K562 (cell line): ENCODE data around the gene ADSS1. TPM values are rescaled to one million over a fixed set of nuclear protein-coding genes. Genes with fewer than 3 reads are reported as not detected.

Experiments
- EGR1 ChIP-seq: fragments of 450-650 bp; conservative IDR thresholded peaks from 2 replicates; pipeline ENCODE4 v1.6.1; 2017; ENCODE audit warnings: mild to moderate bottlenecking
- PTRF ChIP-seq: fragments of 450-650 bp; IDR thresholded peaks from 2 replicates; pipeline ENCODE4 v1.6.1; 2016; ENCODE audit warnings: mild to moderate bottlenecking, missing genetic modification characterization, missing compliant biosample characterization
- RFX1 ChIP-seq: fragments of 450-650 bp; IDR thresholded peaks from 2 replicates; pipeline ENCODE4 v1.6.1; 2016; ENCODE audit warnings: mild to moderate bottlenecking, moderate library complexity
- TCF7 ChIP-seq: sonication (generic); IDR thresholded peaks from 2 replicates; pipeline ENCODE4 v1.6.1; 2016; ENCODE audit warnings: antibody characterized with exemption, borderline replicate concordance
- YY1 ChIP-seq, 3 experiments: IDR thresholded peaks; 2 replicates each; pipeline ENCODE4 v1.6.1; 2011; ENCODE audit warnings: low read length in 2 of 3, mild to moderate bottlenecking in 2 of 3, moderate library complexity in 2 of 3, borderline replicate concordance in 1 of 3, control low read depth in 1 of 3, low read depth in 1 of 3; ENCODE audit not compliant: insufficient read depth in 3 of 3, insufficient replicate concordance in 2 of 3, control insufficient read depth in 1 of 3, insufficient read length in 1 of 3; ENCODE audit errors: extremely low read depth in 1 of 3
- ZFPM2 ChIP-seq: fragments of 250-450 bp; sonication (Bioruptor Pico); IDR thresholded peaks from 2 replicates; pipeline ENCODE4 v1.5.1; 2022; ENCODE audit warnings: mild to moderate bottlenecking
- ZNF124 ChIP-seq: sonication (generic); formaldehyde crosslinking; IDR thresholded peaks from 2 replicates; pipeline ENCODE4 v1.8.1; 2022; ENCODE audit warnings: missing genetic modification reagents
- ZNF165 ChIP-seq: fragments of 250-450 bp; sonication (Bioruptor Pico); IDR thresholded peaks from 2 replicates; pipeline ENCODE4 v1.4.0; 2020; ENCODE audit warnings: borderline replicate concordance
- ZNF311 ChIP-seq: fragments of 250-450 bp; sonication (Bioruptor Pico); IDR thresholded peaks from 2 replicates; pipeline ENCODE4 v1.4.0; 2020; ENCODE audit warnings: mild to moderate bottlenecking, moderate library complexity
- ZNF444 ChIP-seq: fragments of 250-450 bp; sonication (Bioruptor Pico); IDR thresholded peaks from 2 replicates; pipeline ENCODE4 v1.4.0; 2020; ENCODE audit warnings: mild to moderate bottlenecking, moderate library complexity
- polyA plus RNA-seq, 8 experiments: library from polyadenylated mRNA; depleted of rRNA in 4 of 8; stranded (reverse) in 5 of 8; unstranded in 3 of 8; fragments of >200 nt; fragmentation: Nextera tagmentation in 2 of 8; fragmentation: Illumina TruSeq in 1 of 8; extraction: Ambion mirVana in 2 of 8; extraction: Trizol in 1 of 8; gene quantifications; 2 replicates each; pipeline versions ENCODE4 v1.2.1 to v1.2.3, GENCODE V29; 2011 to 2014; ENCODE audit warnings: inconsistent platforms in 1 of 8, missing spikeins in 1 of 8
- total RNA-seq, 7 experiments: library from RNA; depleted of rRNA in 6 of 7; stranded (reverse); fragments of >200 nt in 6 of 7; fragmentation: Illumina TruSeq in 2 of 7; extraction: Trizol in 2 of 7; gene quantifications; 2 replicates each; pipeline versions ENCODE4 v1.2.1 to v1.2.3, GENCODE V29; 2011 to 2021; ENCODE audit warnings: low replicate concordance in 1 of 7
- TF ChIP-seq, protein P1 (sequence below): fragments of 450-650 bp; IDR thresholded peaks from 2 replicates; pipeline ENCODE4 v1.6.1; 2016; ENCODE audit warnings: borderline replicate concordance
- TF ChIP-seq, protein P2 (sequence below), 2 experiments: IDR thresholded peaks in 1 of 2; conservative IDR thresholded peaks in 1 of 2; 2 replicates each; pipeline ENCODE4 v1.6.1; 2016; ENCODE audit warnings: low read depth in 2 of 2, mild to moderate bottlenecking in 1 of 2, missing compliant biosample characterization in 1 of 2, missing genetic modification characterization in 1 of 2, moderate library complexity in 1 of 2

Gene ADSS1
- total and polyA plus RNA-seq, 9 of the 15 experiments (the other 6 are each of a cell fraction or from before 2014, with no cell fraction given), result 0.53 to 5.9 (median 3.9) TPM

DNA sequence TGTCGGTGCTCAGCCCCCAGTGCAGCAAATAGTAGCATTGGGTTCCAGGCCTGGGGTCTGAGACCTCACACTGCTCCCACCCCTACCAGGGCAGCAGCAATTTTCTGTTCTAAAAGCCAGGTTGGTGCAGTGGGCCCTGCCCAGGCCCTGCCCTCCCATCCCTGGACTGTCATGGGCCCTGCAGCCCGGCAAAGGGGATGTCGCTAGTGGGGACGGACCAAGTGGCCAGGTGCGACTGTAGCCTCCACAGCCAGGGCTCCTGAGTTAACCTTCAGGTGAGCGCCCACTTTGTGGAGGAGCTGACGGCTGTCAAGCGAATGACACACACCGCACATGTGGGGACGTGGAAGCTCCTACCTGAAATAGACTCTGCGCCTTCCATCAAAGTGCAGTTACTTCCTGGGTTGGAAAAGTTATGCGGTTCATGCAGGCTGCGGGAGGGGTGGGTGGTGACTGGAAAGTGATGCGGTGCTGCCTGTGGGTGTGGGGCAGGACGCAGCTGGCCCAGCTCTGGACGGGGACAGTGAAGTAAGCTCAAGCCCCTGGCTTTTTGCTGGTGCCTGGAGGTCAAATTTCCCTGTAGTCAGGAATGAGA is 33.1 kb upstream of the ADSS1 start (continued):
- TF ChIP-seq RFX1 (no peak), ZNF165 (no peak), ZNF311 (CRISPR knock-in tag) (no peak), PTRF (tag) (no peak), YY1 (IDR thresholded peaks at IDR 0.05; ENCODE audit: borderline replicate concordance in 1 of 3, control insufficient read depth in 1 of 3, extremely low read depth in 1 of 3, insufficient read depth in 3 of 3, insufficient read length in 1 of 3, insufficient replicate concordance in 2 of 3, low read depth in 1 of 3, low read length in 2 of 3) (no peak), ZNF444 (CRISPR knock-in tag) (no peak), ZFPM2 (CRISPR knock-in tag) (no peak), ZNF124 (CRISPR knock-in tag) (no peak), TCF7 (no peak), EGR1 (no peak)
- TF ChIP-seq, protein P1, sequence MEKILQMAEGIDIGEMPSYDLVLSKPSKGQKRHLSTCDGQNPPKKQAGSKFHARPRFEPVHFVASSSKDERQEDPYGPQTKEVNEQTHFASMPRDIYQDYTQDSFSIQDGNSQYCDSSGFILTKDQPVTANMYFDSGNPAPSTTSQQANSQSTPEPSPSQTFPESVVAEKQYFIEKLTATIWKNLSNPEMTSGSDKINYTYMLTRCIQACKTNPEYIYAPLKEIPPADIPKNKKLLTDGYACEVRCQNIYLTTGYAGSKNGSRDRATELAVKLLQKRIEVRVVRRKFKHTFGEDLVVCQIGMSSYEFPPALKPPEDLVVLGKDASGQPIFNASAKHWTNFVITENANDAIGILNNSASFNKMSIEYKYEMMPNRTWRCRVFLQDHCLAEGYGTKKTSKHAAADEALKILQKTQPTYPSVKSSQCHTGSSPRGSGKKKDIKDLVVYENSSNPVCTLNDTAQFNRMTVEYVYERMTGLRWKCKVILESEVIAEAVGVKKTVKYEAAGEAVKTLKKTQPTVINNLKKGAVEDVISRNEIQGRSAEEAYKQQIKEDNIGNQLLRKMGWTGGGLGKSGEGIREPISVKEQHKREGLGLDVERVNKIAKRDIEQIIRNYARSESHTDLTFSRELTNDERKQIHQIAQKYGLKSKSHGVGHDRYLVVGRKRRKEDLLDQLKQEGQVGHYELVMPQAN, result no peak
- TF ChIP-seq, protein P2, sequence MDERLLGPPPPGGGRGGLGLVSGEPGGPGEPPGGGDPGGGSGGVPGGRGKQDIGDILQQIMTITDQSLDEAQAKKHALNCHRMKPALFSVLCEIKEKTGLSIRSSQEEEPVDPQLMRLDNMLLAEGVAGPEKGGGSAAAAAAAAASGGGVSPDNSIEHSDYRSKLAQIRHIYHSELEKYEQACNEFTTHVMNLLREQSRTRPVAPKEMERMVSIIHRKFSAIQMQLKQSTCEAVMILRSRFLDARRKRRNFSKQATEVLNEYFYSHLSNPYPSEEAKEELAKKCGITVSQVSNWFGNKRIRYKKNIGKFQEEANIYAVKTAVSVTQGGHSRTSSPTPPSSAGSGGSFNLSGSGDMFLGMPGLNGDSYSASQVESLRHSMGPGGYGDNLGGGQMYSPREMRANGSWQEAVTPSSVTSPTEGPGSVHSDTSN (CRISPR knock-in tag; IDR thresholded peaks at IDR 0.05; ENCODE audit: low read depth), result no peak
- TF ChIP-seq, protein P2 (tag; conservative IDR thresholded peaks at IDR 0.05; ENCODE audit: low read depth), result no peak
- TF ChIP-seq, all 486 proteins: peak for 0
